Lower leg skin (tissue), 3 donors: ENCODE results near the gene SMCO4.

Experiments
- CTCF ChIP-seq, 3 donors: fragments of 450-650 bp; IDR thresholded peaks; one replicate each; pipeline ENCODE4 v1.5.1; 2016; ENCODE audit warnings: antibody characterized with exemption in 3 of 3, mild to moderate bottlenecking in 3 of 3, moderate library complexity in 2 of 3
- POLR2A ChIP-seq, 2 donors: fragments of 450-650 bp; IDR thresholded peaks; one replicate each; pipeline ENCODE4 v1.6.1; 2016 to 2017; ENCODE audit warnings: antibody characterized with exemption in 2 of 2, mild to moderate bottlenecking in 1 of 2, moderate library complexity in 1 of 2

GRCh38 chr11:93529707-93530467 lies 13.3 kb downstream of the SMCO4 start:
- TF ChIP-seq CTCF (IDR thresholded peaks at IDR 0.05) (no peak), POLR2A (IDR thresholded peaks at IDR 0.05) (no peak)
